Measurements from ENCODE around the gene ZNF710.
"Not testable (repeated sequence)": the region's sequence is repeated elsewhere in the genome, so short reads cannot be mapped to it uniquely, and the experiment has no call there.

ZNF710 gene

GRCh38 chr15:90108038-90108437, 106.9 kb downstream of the ZNF710 start:
- DNase-seq, result not testable (repeated sequence)

GRCh38 chr15:90109163-90109751, 108.1 kb downstream of the ZNF710 start:
- DNase-seq, result not testable (repeated sequence)

GRCh38 chr15:90113166-90113565, 112.0 kb downstream of the ZNF710 start:
- no peak for DNase-seq

GRCh38 chr15:90114451-90114901, 113.4 kb downstream of the ZNF710 start:
- no peak for DNase-seq

- DNase-seq, result no peak
These were observed 114.7 kb downstream of the ZNF710 start for GRCh38 chr15:90115783-90116182.

DNA sequence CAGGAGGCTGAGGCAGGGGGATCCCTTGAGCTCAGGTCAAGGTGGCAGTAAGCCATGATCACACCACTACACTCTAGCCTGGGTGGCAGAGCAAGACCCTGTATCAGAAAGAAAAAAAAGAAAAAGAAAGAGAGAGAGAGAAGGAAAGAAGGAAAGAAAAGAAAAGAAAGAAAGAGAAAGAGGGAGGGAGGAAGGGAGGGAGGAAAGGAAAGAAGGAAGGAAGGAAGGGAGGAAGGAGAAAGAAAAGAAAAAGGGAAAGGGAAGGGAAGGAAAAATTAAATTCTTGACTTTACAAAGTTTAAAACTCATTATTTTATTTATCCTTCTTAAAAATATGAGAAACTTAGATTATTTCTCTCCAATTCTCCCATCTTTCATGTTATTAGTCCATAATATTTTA, 118.2 kb downstream of the ZNF710 start:
- DNase-seq, result no peak

DNA sequence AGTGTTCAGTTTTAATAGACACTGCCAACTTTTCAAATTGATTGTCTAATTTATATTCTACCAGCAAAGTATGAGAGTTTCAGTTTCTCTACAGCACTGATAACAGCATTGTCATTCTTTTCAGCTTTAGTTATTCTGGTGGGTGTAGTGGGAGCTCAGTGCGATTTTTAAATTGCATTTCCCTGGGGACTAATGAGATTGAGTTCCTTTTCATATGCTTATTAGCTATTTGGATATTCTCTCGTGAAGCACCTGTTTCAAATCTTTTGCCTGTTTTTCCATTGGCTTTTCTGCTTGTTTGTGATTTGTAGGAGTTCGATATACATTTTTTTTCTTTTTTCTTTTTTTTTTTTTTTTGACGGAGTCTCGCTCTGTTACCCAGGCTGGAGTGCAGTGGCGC, 120.0 kb downstream of the ZNF710 start:
- no peak for DNase-seq

- DNase-seq, result no peak
These were observed 123.4 kb downstream of the ZNF710 start for GRCh38 chr15:90124507-90124906.

DNA sequence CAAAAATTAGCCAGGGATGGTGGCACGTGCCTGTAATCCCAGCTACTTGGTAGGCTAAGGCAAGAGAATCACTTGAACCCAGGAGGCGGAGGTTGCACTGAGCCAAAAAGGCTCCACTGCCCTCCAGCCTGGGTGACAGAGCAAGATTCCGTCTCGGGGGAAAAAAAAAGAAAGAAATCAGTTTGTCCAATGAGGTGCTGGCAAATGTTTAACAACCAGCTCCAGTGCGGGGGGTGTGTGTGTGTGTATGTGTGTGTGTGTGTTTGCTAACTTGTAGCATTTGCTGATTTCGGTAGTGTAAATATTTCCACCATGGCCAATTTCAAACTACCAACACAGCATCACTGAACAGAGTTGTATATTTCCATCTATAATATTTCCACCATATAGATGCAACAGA, 124.9 kb downstream of the ZNF710 start:
- no peak for DNase-seq

DNA sequence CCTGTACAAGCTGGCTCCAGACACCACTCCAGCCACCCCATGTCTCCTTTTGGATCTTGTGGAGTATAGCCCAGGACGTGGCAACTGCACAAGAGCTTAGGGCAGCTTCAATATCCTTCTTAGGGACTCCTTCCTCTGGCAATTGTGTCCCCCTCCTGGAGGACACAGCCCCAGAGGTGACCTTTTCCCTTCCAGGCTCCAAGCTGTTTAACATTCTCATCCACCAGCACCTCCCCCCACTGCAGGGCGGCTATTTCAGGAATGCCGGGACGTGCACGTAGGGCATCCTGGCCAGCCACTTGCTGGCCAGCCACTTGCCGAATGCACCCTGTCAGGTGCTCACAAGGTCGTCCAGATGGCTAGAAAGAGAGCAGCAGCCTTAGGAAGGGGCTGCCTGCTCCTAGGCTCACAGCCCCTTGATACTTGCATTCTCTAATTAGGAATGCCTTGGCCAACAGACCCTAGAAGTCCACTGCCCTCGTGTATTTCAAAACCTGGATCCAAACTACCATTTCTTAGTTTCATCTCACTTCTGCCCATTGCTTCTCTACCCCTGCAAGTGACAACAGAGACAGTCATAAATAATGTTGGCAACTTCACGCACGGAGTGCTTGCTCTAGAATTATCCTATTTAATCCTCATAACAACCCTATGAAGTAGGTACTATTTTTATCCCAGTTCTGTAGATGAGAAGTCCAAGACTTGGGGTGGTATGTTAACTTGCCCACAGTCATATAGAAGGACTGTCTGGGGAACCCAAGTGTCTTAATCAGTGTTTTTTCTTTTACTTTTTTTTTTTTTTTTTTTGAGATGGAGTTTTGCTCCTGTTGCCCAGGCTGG, 125.7 kb downstream of the ZNF710 start:
- no peak for DNase-seq

DNA sequence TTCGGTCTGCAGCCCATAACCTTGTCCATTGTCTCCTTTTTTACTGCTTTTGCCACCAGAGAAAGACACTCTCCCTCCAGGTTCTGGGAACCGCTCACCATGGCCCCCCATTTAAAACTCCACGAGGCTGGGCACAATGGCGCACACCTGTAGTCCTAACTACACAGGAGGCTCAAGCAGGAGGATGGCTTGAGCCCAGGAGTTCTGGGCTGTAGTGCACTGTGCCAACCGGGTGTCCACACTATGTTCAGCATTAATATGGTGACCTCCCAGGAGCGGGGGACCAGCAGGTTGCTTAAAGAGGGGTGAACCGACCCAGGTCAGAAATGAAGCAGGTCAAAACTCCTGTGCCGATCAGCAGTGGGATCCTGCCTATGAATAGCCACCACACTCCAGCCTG, 129.2 kb downstream of the ZNF710 start:
- no peak for DNase-seq

All from GF-D8 (cell line).